K562 (cell line): Measurements from ENCODE around the gene CNOT2. TPM values are rescaled to one million over a fixed set of nuclear protein-coding genes. Genes with fewer than 3 reads are reported as not detected.

Source experiments
- ARID3A ChIP-seq: IDR thresholded peaks from 2 replicates; pipeline ENCODE4 v1.6.1; 2012; ENCODE audit warnings: low read depth, low read length, improper control_type of control experiment, borderline replicate concordance
- CHD2 ChIP-seq: IDR thresholded peaks from 2 replicates; pipeline ENCODE4 v1.6.1; 2011; ENCODE audit warnings: low read depth, low read length
- DMBX1 ChIP-seq: fragments of 250-450 bp; sonication (Bioruptor Pico); IDR thresholded peaks from 2 replicates; pipeline ENCODE4 v1.8.0; 2022; ENCODE audit warnings: inconsistent platforms, mild to moderate bottlenecking, moderate library complexity, borderline replicate concordance
- ETV5 ChIP-seq: sonication (generic); formaldehyde crosslinking; IDR thresholded peaks from 2 replicates; pipeline ENCODE4 v1.4.0; 2020; ENCODE audit warnings: low read depth, mild to moderate bottlenecking, missing genetic modification reagents
- HIVEP1 ChIP-seq: fragments of 250-450 bp; sonication (Bioruptor Pico); IDR thresholded peaks from 2 replicates; pipeline ENCODE4 v1.4.0; 2020; ENCODE audit warnings: mild to moderate bottlenecking
- ILF3 ChIP-seq: fragments of 450-650 bp; IDR thresholded peaks from 2 replicates; pipeline ENCODE4 v1.6.1; 2018; ENCODE audit warnings: antibody characterized with exemption, mild to moderate bottlenecking, moderate library complexity, borderline replicate concordance
- MCM2 ChIP-seq: fragments of 450-650 bp; IDR thresholded peaks from 2 replicates; pipeline ENCODE4 v1.6.1; 2017; ENCODE audit warnings: low read depth, mild to moderate bottlenecking
- MXD1 ChIP-seq: fragments of 250-450 bp; sonication (Bioruptor Pico); IDR thresholded peaks from 2 replicates; pipeline ENCODE4 v1.8.0; 2021; ENCODE audit warnings: borderline replicate concordance, mild to moderate bottlenecking, moderate library complexity; ENCODE audit not compliant: poor library complexity, severe bottlenecking
- MYNN ChIP-seq, 2 experiments: sonication (generic); formaldehyde crosslinking in 1 of 2; IDR thresholded peaks; 2 replicates each; pipeline versions ENCODE4 v1.5.0 to v1.6.1; 2016 to 2020; ENCODE audit warnings: antibody characterized with exemption in 1 of 2, missing genetic modification reagents in 1 of 2
- NRF1 ChIP-seq, 2 experiments: fragments of 450-650 bp; IDR thresholded peaks in 1 of 2; conservative IDR thresholded peaks in 1 of 2; 2 replicates each; pipeline ENCODE4 v1.6.1; 2014; ENCODE audit warnings: mild to moderate bottlenecking in 2 of 2
- SFPQ ChIP-seq: fragments of 200-400 bp; formaldehyde crosslinking; IDR thresholded peaks from 2 replicates; pipeline ENCODE4 v1.6.1; 2017; ENCODE audit warnings: mild to moderate bottlenecking, low read depth, low read length, moderate library complexity
- TOE1 ChIP-seq, 2 experiments: fragments of 450-650 bp in 1 of 2; sonication (generic) in 1 of 2; formaldehyde crosslinking in 1 of 2; IDR thresholded peaks; 2 replicates each; pipeline versions ENCODE4 v1.7.1 to v1.8.0; 2016 to 2022; ENCODE audit warnings: borderline replicate concordance in 2 of 2, mild to moderate bottlenecking in 2 of 2, antibody characterized with exemption in 1 of 2, inconsistent platforms in 1 of 2, low read depth in 1 of 2, missing genetic modification reagents in 1 of 2, moderate library complexity in 1 of 2
- ZFP30 ChIP-seq: fragments of 250-450 bp; sonication (Bioruptor Pico); IDR thresholded peaks from 2 replicates; pipeline ENCODE4 v1.8.0; 2022; ENCODE audit warnings: moderate library complexity, mild to moderate bottlenecking, inconsistent platforms, borderline replicate concordance
- ZNF239 ChIP-seq: fragments of 250-450 bp; sonication (Bioruptor Pico); IDR thresholded peaks from 2 replicates; pipeline ENCODE4 v1.4.0; 2020; ENCODE audit warnings: mild to moderate bottlenecking
- ZNF24 ChIP-seq: fragments of 450-650 bp; IDR thresholded peaks from 2 replicates; pipeline ENCODE4 v1.6.1; 2016
- ZNF408 ChIP-seq: fragments of 250-450 bp; sonication (Bioruptor Pico); IDR thresholded peaks from 2 replicates; pipeline ENCODE4 v1.4.0; 2020; ENCODE audit warnings: low read depth, mild to moderate bottlenecking, moderate library complexity
- ZNF830 ChIP-seq: fragments of 250-450 bp; sonication (Bioruptor Pico); IDR thresholded peaks from 2 replicates; pipeline ENCODE4 v1.5.0; 2021; ENCODE audit warnings: mild to moderate bottlenecking
- polyA plus RNA-seq, 8 experiments: library from polyadenylated mRNA; depleted of rRNA in 4 of 8; stranded (reverse) in 5 of 8; unstranded in 3 of 8; fragments of >200 nt; fragmentation: Nextera tagmentation in 2 of 8; fragmentation: Illumina TruSeq in 1 of 8; extraction: Ambion mirVana in 2 of 8; extraction: Trizol in 1 of 8; gene quantifications; 2 replicates each; pipeline versions ENCODE4 v1.2.1 to v1.2.3, GENCODE V29; 2011 to 2014; ENCODE audit warnings: inconsistent platforms in 1 of 8, missing spikeins in 1 of 8
- total RNA-seq, 7 experiments: library from RNA; depleted of rRNA in 6 of 7; stranded (reverse); fragments of >200 nt in 6 of 7; fragmentation: Illumina TruSeq in 2 of 7; extraction: Trizol in 2 of 7; gene quantifications; 2 replicates each; pipeline versions ENCODE4 v1.2.1 to v1.2.3, GENCODE V29; 2011 to 2021; ENCODE audit warnings: low replicate concordance in 1 of 7
- TF ChIP-seq, protein P1 (sequence below): IDR thresholded peaks from 2 replicates; pipeline ENCODE4 v1.6.1; 2011; ENCODE audit not compliant: insufficient read length; ENCODE audit errors: extremely low read depth
- TF ChIP-seq, protein P2 (sequence below): fragments of 250-450 bp; sonication (Bioruptor Pico); IDR thresholded peaks from 2 replicates; pipeline ENCODE4 v1.9.0; 2021; ENCODE audit warnings: mild to moderate bottlenecking

CNOT2 gene
- total and polyA plus RNA-seq, 9 of the 15 experiments (the other 6 are each of a cell fraction or from before 2014, with no cell fraction given): 43.6 to 119 (median 84.4) TPM

- TF ChIP-seq SFPQ (no peak), MXD1 (no peak), ARID3A (no peak), ZNF24 (peak; percentile 53; the same call in 1 of the 2 replicates), ETV5 (peak; percentile 67), ZNF408 (no peak), ILF3 (no peak), ZNF239 (CRISPR knock-in tag) (no peak), MCM2 (no peak), NRF1 (conservative IDR thresholded peaks at IDR 0.05 in 1 of 2, IDR thresholded peaks at IDR 0.05 in 1 of 2) (peak; percentile 68 to 76), ZFP30 (CRISPR knock-in tag) (no peak), CHD2 (peak; percentile 51), MYNN (IDR thresholded peaks at IDR 0.05) (no peak; the same call in 1 of the 2 replicates), MYNN (CRISPR knock-in tag; IDR thresholded peaks at IDR 0.05) (no peak), ZNF830 (CRISPR knock-in tag) (0 out of 2 replicates have a peak, but pooled peaks have one; percentile 62), DMBX1 (CRISPR knock-in tag) (no peak), HIVEP1 (CRISPR knock-in tag) (no peak), TOE1 (IDR thresholded peaks at IDR 0.05; ENCODE audit: borderline replicate concordance) (peak; percentile 51; the same call in 1 of the 2 replicates), TOE1 (CRISPR knock-in tag; IDR thresholded peaks at IDR 0.05; ENCODE audit: borderline replicate concordance, low read depth) (no peak; the same call in 1 of the 2 replicates)
- TF ChIP-seq, protein P1, sequence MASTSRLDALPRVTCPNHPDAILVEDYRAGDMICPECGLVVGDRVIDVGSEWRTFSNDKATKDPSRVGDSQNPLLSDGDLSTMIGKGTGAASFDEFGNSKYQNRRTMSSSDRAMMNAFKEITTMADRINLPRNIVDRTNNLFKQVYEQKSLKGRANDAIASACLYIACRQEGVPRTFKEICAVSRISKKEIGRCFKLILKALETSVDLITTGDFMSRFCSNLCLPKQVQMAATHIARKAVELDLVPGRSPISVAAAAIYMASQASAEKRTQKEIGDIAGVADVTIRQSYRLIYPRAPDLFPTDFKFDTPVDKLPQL: no peak
- TF ChIP-seq, protein P2, sequence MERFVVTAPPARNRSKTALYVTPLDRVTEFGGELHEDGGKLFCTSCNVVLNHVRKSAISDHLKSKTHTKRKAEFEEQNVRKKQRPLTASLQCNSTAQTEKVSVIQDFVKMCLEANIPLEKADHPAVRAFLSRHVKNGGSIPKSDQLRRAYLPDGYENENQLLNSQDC (CRISPR knock-in tag): peak; percentile 76; the same call in 1 of the 2 replicates
Measured at GRCh38 chr12:70242695-70243509, at the start of gene CNOT2 (continued).
